DMS153 treated with DMSO at 0.1 percent for 48 hours (cell line): Measurements from ENCODE around the gene GET4.
"Not testable (repeated sequence)": the region's sequence is repeated elsewhere in the genome, so short reads cannot be mapped to it uniquely, and the experiment has no call there.

Experiments used
- DNase-seq: peaks from one replicate; lab custom pipeline; 2025; ENCODE audit not compliant: unreplicated experiment; lab: John Stamatoyannopoulos, UW

GET4 gene

DNA sequence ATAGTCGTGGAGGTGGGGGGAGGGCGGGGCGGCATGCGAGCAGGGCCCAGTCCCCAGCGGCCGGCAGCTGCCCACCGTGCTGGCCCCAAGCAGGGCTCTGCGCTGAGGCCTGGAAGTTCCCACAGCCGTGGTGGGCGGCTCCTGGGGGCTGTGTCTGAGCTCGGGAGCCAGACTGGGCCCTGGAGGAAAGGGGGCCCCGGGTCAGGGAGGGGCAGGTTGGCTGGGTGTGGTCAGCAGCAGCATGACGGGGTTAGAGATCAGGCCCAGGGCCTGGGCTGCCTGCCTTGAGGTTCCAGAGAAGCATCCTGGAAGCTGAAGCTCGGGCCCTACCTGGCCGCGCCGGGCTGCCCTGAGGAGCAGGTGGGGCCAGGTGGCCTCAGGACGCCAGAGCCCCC, 22.1 kb downstream of the GET4 start:
- no peak for DNase-seq

DNA sequence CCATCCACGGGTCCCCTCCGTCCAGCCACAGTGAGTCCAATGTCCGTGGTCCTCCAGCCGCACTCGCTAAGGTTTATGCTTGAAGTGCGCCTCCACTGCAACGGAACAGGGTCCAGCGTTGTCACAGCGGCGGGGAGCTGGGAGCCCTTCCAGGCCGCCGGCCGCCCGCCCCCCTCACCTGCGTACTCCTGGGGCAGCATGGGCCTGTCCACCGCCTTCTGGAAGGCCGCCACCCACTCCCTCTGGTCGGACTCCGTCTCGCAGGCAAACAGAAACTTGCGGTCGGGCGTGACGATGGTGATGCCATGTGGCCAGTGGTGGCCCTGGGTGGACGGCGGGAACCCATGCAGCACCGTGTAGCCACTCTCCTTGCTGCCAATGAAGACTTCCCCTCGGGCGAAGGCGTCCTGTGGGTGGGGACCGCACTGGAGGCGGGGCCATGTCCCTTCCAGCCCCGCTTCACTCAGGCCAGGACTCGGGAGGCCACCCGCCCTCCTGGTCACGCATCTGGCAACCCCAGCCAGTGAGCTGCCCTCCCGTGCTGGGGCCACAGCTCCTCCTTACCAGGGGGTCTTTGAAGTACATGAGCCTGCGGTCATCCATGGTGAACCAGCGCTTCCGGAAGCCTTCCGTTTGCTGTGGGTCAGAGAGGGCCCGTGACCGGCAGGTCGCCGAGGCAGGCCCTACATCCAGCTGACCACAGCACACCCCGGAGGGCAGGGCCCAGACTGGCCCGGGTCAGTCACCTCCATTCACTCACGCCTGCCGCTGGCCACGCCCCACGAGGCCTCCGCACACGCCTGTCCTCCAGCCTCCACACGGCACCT, 22.7 kb downstream of the GET4 start:
- no peak for DNase-seq

- no peak for DNase-seq
Measured at GRCh38 chr7:899806-900205, 23.5 kb downstream of the GET4 start.

- no peak for DNase-seq
Measured at GRCh38 chr7:900331-901040, 24.1 kb downstream of the GET4 start.

DNA sequence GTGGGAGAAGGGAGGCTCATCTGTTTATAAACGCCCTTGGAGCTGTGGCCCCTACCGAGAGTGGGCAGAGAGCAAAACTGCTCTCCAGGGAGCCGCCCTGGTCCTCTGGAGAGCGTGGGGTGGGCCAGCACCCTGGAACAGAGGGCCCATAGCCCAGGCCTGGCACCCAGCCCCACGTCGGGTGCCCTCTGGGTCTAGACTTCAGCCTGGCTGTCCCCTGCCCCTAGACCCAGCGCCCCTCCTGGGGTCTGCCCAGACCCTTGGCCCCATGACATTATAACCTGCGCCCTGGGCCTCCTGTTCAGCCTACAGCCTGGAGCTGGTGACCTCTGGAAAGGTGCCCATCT, 24.7 kb downstream of the GET4 start:
- DNase-seq, result no peak

DNA sequence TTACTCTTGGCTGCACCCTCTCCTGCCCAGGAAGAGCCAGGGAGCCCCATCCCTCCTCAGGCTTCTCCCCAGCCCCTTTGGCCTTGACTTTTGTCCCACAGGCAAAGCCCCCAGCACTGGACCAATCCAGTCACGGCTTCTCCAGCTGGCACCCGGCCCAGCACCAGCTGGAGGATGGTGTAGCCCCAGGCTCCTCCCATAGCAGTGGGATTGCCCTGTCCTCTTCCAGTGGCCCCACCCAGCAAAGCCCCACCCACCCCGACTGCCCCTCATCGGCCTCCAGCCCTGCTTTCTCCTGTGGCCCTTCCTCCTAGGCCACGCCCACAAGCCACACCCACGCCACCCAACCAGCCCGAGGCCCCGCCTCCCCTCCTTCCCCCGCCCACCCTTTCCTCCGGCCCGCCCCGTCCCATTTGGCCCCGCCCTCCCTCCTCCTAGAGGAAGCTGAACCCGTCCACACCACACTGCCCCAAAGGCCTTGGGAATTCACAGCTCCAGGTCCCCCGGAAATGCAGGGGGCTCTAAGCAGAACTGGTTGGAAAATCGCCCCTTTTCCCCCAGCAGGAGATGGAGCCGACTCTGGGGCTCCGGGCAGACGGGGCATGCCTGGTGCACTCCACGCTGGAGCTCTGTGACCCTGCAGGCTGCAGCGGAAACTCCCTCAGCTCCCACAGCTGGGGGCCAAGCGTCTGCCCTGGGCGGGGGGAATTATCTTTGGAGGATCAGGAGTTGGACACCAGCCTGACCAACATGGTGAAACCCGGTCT, 25.2 kb downstream of the GET4 start:
- DNase-seq, result peak; percentile 73

GRCh38 chr7:902996-903395, 26.6 kb downstream of the GET4 start:
- no peak for DNase-seq

DNA sequence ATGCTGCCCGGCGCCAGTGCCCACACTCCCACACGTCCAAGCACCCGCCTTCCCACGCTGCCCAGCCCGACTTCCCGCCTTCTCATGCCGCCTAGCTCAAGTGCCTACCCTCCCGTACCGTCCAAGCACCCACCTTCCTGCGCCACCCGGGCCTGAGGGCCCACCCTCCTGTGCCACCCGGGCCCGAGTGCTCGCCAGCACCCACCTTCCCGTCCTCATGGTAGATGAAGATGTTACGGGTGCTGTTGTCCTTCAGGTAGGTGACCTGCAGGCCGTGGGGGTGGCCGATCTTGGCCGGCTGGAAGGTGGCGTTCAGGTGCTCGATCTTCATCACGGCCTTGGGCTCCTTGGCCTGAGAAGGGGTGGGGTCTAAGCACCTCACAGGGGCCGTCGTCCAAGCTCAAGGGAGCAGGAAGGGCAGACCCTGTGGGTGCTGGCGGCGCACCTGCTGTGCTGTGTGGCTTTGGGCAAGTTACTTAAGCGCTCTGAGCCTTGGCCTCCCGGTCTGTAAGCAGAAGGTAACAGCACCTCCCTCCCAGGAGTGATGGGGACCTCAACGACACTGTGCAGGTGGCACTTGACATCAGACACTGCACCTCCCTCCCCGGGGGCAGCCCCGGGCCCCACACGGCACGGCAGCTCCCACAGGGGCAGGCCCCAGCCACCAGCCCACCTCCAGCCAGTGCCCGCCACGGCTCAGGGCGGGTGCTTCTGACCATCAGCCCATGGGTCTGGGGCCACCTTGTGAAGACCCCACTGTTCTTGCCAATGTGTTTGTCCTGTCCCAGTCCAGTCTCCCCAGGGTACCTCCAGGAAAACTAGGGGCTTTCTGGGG, 27.8 kb downstream of the GET4 start:
- DNase-seq, result no peak

DNA sequence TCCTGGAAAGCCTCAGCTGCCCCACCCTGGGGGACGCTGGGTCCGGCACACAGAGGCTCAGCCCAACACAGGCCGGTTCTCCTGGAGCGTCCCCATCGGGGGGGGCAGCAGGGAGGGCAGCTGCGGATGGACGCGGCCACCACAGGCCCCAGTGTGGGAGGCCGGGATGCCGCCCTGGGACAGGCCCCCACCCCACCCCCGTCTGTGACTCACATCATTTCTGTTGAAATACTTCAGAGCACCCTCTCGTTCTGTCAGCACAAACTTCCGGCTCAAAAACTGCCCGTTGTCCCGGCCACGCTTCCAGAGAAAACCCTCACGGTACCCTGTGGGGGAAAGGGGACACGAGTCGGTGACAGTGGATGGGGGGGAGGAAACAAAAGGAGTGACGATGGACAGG, 28.5 kb downstream of the GET4 start:
- DNase-seq, result no peak

- no peak for DNase-seq
Measured at GRCh38 chr7:906776-907157, 30.4 kb downstream of the GET4 start.

DNA sequence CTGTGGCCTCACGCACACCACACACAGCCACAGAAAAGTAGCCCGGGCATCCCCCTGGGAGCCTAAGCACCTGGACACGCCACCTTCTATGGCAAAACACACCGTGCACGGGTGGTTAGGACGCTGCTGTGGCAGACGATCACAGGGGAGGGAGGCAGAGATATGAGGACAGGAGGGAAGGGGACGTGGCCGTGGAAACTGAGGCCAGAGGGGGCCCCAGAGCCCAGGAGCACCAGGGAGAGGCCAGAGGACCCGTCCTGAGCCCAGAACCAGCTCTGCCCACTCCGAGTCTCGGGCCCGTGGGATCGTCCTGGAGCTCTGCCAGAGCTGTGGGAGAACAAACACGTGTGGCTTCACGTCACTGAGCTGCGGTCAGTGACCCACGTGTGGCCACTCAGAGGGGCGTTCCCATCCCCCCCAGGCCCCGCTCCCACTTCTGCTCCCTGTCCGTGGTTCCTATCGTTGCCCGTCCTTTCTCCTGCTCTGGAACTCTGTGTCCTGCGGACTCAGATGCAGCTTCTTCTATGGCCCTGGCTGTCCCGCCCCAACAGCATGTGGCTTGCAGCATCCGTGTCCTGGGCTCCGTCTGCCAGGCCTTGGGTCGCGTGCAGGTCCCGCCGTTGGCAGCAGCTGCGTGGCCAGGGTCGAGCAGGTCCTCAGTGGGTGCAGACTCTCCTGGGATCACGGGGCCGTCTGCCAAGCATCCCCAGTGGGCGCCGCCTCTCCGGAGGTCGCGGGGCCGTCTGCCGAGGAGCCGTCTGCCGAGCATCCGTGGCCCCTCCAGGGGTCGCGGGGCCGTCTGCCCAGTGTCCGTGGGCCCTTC, 31.0 kb downstream of the GET4 start:
- DNase-seq, result no peak

GRCh38 chr7:908159-908581, 31.8 kb downstream of the GET4 start:
- DNase-seq, result no peak

GRCh38 chr7:908591-909357, 32.4 kb downstream of the GET4 start:
- DNase-seq, result not testable (repeated sequence)

- DNase-seq, result no peak
Measured at GRCh38 chr7:909358-910329, 33.3 kb downstream of the GET4 start.

DNA sequence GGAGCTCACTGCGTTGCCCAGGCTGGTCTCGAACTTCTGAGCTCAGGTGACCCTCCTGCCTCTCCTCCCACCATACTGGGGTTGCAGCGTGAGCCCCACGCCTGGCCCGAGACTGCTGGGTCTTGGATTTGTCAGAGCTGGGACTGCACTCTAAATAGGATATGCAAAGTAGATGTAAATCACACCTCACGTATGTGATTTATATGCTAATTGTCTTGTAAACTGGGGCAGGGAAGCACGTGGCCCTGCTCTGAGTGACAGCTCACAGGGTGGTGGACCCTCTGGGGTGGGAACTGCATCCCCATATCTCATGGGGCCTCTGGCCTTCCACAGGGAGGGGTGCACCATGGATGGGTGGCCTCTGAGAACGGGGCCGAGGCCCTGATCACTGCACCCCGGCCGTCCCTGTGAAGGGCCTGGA, 34.1 kb downstream of the GET4 start:
- no peak for DNase-seq

GRCh38 chr7:910931-911431, 34.6 kb downstream of the GET4 start:
- DNase-seq, result no peak

- DNase-seq, result no peak
Measured at GRCh38 chr7:911791-912480, 35.6 kb downstream of the GET4 start.
